K562 (cell line): ENCODE results near the gene KISS1R. TPM values are rescaled to one million over a fixed set of nuclear protein-coding genes. Genes with fewer than 3 reads are reported as not detected.

Source experiments
- ATAC-seq: fragments of 200-7000 bp; cut with Tn5 transposase; 3 replicates; pipeline ENCODE4 v1.9.1; 2020; ENCODE audit warnings: moderate library complexity
- BruUV-seq: library from RNA; stranded (reverse); fragments of 400-500 nt; replicated peaks from 2 replicates; lab custom pipeline; 2021; lab: Mats Ljungman, UMichigan
- CTCF ChIA-PET: fragments of 300-600 bp; formaldehyde crosslinking; extraction: SDS; loops from one replicate; lab custom pipeline; 2021; ENCODE audit warnings: low intra/inter-chr PET ratio; lab: Yijun Ruan, JAX
- POLR2A ChIA-PET: fragments of 300-600, 350-650 bp; sonication (Branson Sonifier 250); formaldehyde crosslinking; extraction: SDS; loops from one replicate; lab custom pipeline; 2021; ENCODE audit warnings: antibody characterized with exemption, inconsistent platforms; lab: Yijun Ruan, JAX
- DNase-seq, 4 experiments: peaks; one replicate each; pipeline versions ENCODE4 v3.0.0 to v3.0.0-alpha.2; 2011 to 2018; ENCODE audit warnings: low spot score in 3 of 4, mixed read lengths in 3 of 4; ENCODE audit errors: extremely low read depth in 1 of 4
- FAIRE-seq: peaks from 2 replicates; lab custom pipeline; 2011; peaks lifted over from hg19 to GRCh38; lab: Jason Lieb, UNC
- H2AFZ ChIP-seq: 2 replicates; pipeline ENCODE4 v1.6.0; 2011; ENCODE audit warnings: low read depth, low read length, control low read depth, inconsistent platforms
- H3K27ac ChIP-seq: fragments of 200-600 bp; 3 replicates; pipeline ENCODE4 v1.8.0; 2011; ENCODE audit warnings: low read depth, mild to moderate bottlenecking, control low read depth, inconsistent platforms, low read length, moderate library complexity, mixed read lengths; ENCODE audit errors: extremely low read depth
- H3K27me3 ChIP-seq, 2 experiments: fragments of 300-600 bp in 1 of 2; 2 replicates in 1 of 2; 3 replicates in 1 of 2; pipeline versions ENCODE4 v1.6.0 to v1.8.0; 2011; ENCODE audit warnings: inconsistent platforms in 2 of 2, low read length in 2 of 2, mild to moderate bottlenecking in 1 of 2, mixed read lengths in 1 of 2, moderate library complexity in 1 of 2; ENCODE audit not compliant: control insufficient read depth in 2 of 2, insufficient read depth in 2 of 2
- H3K36me3 ChIP-seq: fragments of 300-600 bp; 3 replicates; pipeline ENCODE4 v1.8.0; 2011; ENCODE audit warnings: mild to moderate bottlenecking, low read length, inconsistent platforms; ENCODE audit not compliant: control insufficient read depth, insufficient read depth
- H3K4me1 ChIP-seq, 2 experiments: fragments of 200-600 bp in 1 of 2; replicated peaks in 1 of 2; 2 replicates in 1 of 2; 3 replicates in 1 of 2; pipeline versions ENCODE4 v1.5.1 to v1.8.0; 2011; ENCODE audit warnings: inconsistent platforms in 2 of 2, low read length in 2 of 2, mild to moderate bottlenecking in 1 of 2, mixed read lengths in 1 of 2, moderate library complexity in 1 of 2; ENCODE audit not compliant: control insufficient read depth in 2 of 2, insufficient read depth in 2 of 2
- H3K4me2 ChIP-seq: 2 replicates; pipeline ENCODE4 v1.6.1; 2011; ENCODE audit warnings: low read length, control low read depth, inconsistent platforms, mixed read lengths; ENCODE audit not compliant: insufficient read depth
- H3K4me3 ChIP-seq: fragments of 200-600 bp; sonication (generic), shearing (Covaris generic); 2 replicates; pipeline ENCODE4 v1.5.1; 2016; ENCODE audit warnings: control low read depth, inconsistent platforms
- H3K79me2 ChIP-seq: fragments of 200-600 bp; 3 replicates; pipeline ENCODE4 v1.8.0; 2011; ENCODE audit warnings: low read length, inconsistent platforms; ENCODE audit not compliant: control insufficient read depth, insufficient read depth
- H3K9ac ChIP-seq, 2 experiments: 2 replicates each; pipeline versions ENCODE4 v1.6.0 to v1.6.1; 2011; ENCODE audit warnings: low read depth in 2 of 2, low read length in 2 of 2, control low read depth in 1 of 2, inconsistent platforms in 1 of 2, mild to moderate bottlenecking in 1 of 2, mixed read lengths in 1 of 2; ENCODE audit not compliant: insufficient read depth in 1 of 2
- H3K9me1 ChIP-seq: one replicate; pipeline ENCODE4 v1.6.0; 2011; ENCODE audit warnings: inconsistent platforms, mild to moderate bottlenecking, low read length, moderate library complexity; ENCODE audit not compliant: control insufficient read depth, insufficient read depth
- H3K9me3 ChIP-seq: replicated peaks from 2 replicates; pipeline ENCODE4 v1.5.1; 2011; ENCODE audit warnings: low read depth, low read length, inconsistent platforms; ENCODE audit not compliant: control insufficient read depth, insufficient read depth
- H4K20me1 ChIP-seq: replicated peaks from 2 replicates; pipeline ENCODE4 v1.6.1; 2011; ENCODE audit warnings: low read length, inconsistent platforms, mixed read lengths; ENCODE audit not compliant: control insufficient read depth, insufficient read depth
- CHD4 ChIP-seq: fragments of 200-600 bp; sonication (generic); IDR thresholded peaks from 3 replicates; pipeline ENCODE4 v1.6.1; 2012; ENCODE audit warnings: low read depth, mild to moderate bottlenecking, mixed read lengths, low read length, inconsistent platforms; ENCODE audit not compliant: insufficient read depth, insufficient replicate concordance, poor library complexity, severe bottlenecking
- NFIC ChIP-seq: fragments of 450-650 bp; IDR thresholded peaks from 2 replicates; pipeline ENCODE4 v1.6.1; 2017; ENCODE audit warnings: mild to moderate bottlenecking, inconsistent platforms
- NR2F6 ChIP-seq: fragments of 450-650 bp; formaldehyde crosslinking; IDR thresholded peaks from 2 replicates; pipeline ENCODE4 v1.4.0; 2020; ENCODE audit warnings: mild to moderate bottlenecking
- TCF7L2 ChIP-seq: fragments of 150-350 bp; IDR thresholded peaks from 2 replicates; pipeline ENCODE4 v1.6.1; 2016; ENCODE audit warnings: low read depth, mild to moderate bottlenecking, low read length, moderate library complexity
- WHSC1 ChIP-seq: IDR thresholded peaks from one replicate; pipeline ENCODE4 v1.6.1; 2012; ENCODE audit warnings: low read length, control low read depth, inconsistent platforms
- ZFPM2 ChIP-seq: fragments of 250-450 bp; sonication (Bioruptor Pico); IDR thresholded peaks from 2 replicates; pipeline ENCODE4 v1.5.1; 2022; ENCODE audit warnings: mild to moderate bottlenecking
- ZNF551 ChIP-seq: fragments of 250-450 bp; sonication (Bioruptor Pico); IDR thresholded peaks from 2 replicates; pipeline ENCODE4 v1.5.0; 2021; ENCODE audit warnings: mild to moderate bottlenecking, moderate library complexity
- ZNF764 ChIP-seq: fragments of 250-450 bp; sonication (Bioruptor Pico); IDR thresholded peaks from 2 replicates; pipeline ENCODE4 v1.4.0; 2020; ENCODE audit warnings: low read depth, mild to moderate bottlenecking, moderate library complexity
- ZNF785 ChIP-seq: fragments of 250-450 bp; sonication (Bioruptor Pico); IDR thresholded peaks from 2 replicates; pipeline ENCODE4 v1.4.0; 2020; ENCODE audit warnings: mild to moderate bottlenecking
- ZSCAN29 ChIP-seq: fragments of 450-650 bp; IDR thresholded peaks from 2 replicates; pipeline ENCODE4 v1.6.1; 2017
- WGBS: fragments of 100-300 bp; shearing (Covaris generic); methylation state at CpG from one replicate; pipeline ENCODE4 v1.1.6; 2016; ENCODE audit warnings: low coverage, mixed read lengths; ENCODE audit not compliant: insufficient coverage; ENCODE audit errors: missing lambda C conversion rate; 5-methylcytosine and 5-hydroxymethylcytosine counted together
- in situ Hi-C: fragments of 300-500 bp; cut with MboI; formaldehyde crosslinking; loops from 4 replicates; pipeline ENCODE4 v1.15.0; 2018; ENCODE audit warnings: inconsistent platforms, mixed read lengths
- intact Hi-C: fragments of 100-400 bp; cut with micrococcal nuclease; formaldehyde crosslinking; loops from 2 replicates; pipeline ENCODE4 v1.14.2; 2022
- polyA plus RNA-seq, 8 experiments: library from polyadenylated mRNA; depleted of rRNA in 4 of 8; stranded (reverse) in 5 of 8; unstranded in 3 of 8; fragments of >200 nt; fragmentation: Nextera tagmentation in 2 of 8; fragmentation: Illumina TruSeq in 1 of 8; extraction: Ambion mirVana in 2 of 8; extraction: Trizol in 1 of 8; gene quantifications; 2 replicates each; pipeline versions ENCODE4 v1.2.1 to v1.2.3, GENCODE V29; 2011 to 2014; ENCODE audit warnings: inconsistent platforms in 1 of 8, missing spikeins in 1 of 8
- total RNA-seq, 7 experiments: library from RNA; depleted of rRNA in 6 of 7; stranded (reverse); fragments of >200 nt in 6 of 7; fragmentation: Illumina TruSeq in 2 of 7; extraction: Trizol in 2 of 7; gene quantifications; 2 replicates each; pipeline versions ENCODE4 v1.2.1 to v1.2.3, GENCODE V29; 2011 to 2021; ENCODE audit warnings: low replicate concordance in 1 of 7
- TF ChIP-seq, protein P1 (sequence below), 2 experiments: fragments of 250-450 bp in 1 of 2; fragments of 450-650 bp in 1 of 2; sonication (Bioruptor Pico) in 1 of 2; IDR thresholded peaks; 2 replicates each; pipeline versions ENCODE4 v1.6.1 to v1.8.0; 2016 to 2021; ENCODE audit warnings: mild to moderate bottlenecking in 2 of 2, moderate library complexity in 2 of 2, missing compliant biosample characterization in 1 of 2, missing genetic modification characterization in 1 of 2
- TF ChIP-seq, protein P2 (sequence below): fragments of 450-650 bp; conservative IDR thresholded peaks from 2 replicates; pipeline ENCODE4 v1.6.1; 2016; ENCODE audit warnings: missing genetic modification characterization, low read depth, mild to moderate bottlenecking, control low read depth, missing compliant biosample characterization
- TF ChIP-seq, protein P3 (sequence below): fragments of 250-450 bp; sonication (Bioruptor Pico); IDR thresholded peaks from 2 replicates; pipeline ENCODE4 v1.5.0; 2022; ENCODE audit warnings: mild to moderate bottlenecking
- TF ChIP-seq, protein P4 (sequence below): sonication (generic); formaldehyde crosslinking; IDR thresholded peaks from 2 replicates; pipeline ENCODE4 v1.8.1; 2023; ENCODE audit warnings: mild to moderate bottlenecking, missing genetic modification reagents

The KISS1R gene
- total and polyA plus RNA-seq, 9 of the 15 experiments (the other 6 are each of a cell fraction or from before 2014, with no cell fraction given) = 0.37 to 39.4 (median 2.0) TPM

DNA sequence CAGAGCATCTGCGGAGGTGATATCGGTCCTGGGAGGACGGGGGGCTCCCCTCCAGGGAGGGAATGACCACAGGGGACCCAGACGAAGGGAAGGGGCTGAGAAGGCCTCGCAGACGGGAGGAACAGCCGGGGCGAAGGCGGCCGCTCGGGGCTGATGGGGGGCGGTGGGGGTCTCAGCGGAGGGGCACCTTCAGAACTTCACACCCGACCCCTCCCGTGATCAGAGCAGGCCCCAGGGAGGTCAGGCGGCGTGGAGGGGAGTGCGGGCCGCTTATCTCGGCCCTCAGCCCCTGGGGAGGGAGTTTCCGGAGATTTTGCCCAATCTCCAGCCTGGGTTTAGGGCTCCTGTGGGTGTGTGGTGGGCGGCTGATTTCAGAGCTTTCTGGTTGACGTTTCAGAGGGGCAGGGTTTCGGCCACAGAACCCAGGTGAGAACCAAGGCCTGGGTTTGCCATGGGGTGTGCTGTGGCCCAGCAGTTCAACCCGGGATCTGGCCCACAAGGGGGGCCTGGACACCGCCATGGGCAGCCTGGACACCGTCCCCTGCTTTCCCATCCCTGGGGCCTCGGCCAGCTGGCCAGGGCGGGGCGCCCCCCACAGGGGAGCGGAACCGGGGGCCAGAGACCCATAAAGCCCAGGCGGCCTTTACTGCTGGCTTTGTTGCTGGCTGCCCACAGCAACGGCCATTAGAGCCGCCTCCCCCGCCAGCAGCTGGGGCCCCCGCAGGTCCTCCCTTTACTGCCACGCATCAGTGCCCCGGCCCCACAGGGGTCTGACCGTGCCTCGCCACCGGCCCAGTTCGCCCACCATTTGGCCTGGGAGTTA lies 37.8 kb downstream of the KISS1R start:
- CTCF ChIA-PET = no interaction called here
- ATAC-seq = peak; percentile 83
- peak; percentile 92 for TF ChIP-seq ZSCAN29
- TF ChIP-seq ZNF551 (CRISPR knock-in tag) = no peak
- no peak for TF ChIP-seq ZNF764 (CRISPR knock-in tag)
- TF ChIP-seq, protein P1, sequence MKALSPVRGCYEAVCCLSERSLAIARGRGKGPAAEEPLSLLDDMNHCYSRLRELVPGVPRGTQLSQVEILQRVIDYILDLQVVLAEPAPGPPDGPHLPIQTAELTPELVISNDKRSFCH (CRISPR knock-in tag; IDR thresholded peaks at IDR 0.05) = no peak
- TF ChIP-seq, protein P1 (tag; IDR thresholded peaks at IDR 0.05) = peak; percentile 66; the same call in 1 of the 2 replicates
- TF ChIP-seq CHD4 = no peak
- TF ChIP-seq, protein P2, sequence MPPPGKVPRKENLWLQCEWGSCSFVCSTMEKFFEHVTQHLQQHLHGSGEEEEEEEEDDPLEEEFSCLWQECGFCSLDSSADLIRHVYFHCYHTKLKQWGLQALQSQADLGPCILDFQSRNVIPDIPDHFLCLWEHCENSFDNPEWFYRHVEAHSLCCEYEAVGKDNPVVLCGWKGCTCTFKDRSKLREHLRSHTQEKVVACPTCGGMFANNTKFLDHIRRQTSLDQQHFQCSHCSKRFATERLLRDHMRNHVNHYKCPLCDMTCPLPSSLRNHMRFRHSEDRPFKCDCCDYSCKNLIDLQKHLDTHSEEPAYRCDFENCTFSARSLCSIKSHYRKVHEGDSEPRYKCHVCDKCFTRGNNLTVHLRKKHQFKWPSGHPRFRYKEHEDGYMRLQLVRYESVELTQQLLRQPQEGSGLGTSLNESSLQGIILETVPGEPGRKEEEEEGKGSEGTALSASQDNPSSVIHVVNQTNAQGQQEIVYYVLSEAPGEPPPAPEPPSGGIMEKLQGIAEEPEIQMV (tag) = peak; percentile 60; the same call in 1 of the 2 replicates
- TF ChIP-seq NFIC = peak; percentile 49
- TF ChIP-seq, protein P3, sequence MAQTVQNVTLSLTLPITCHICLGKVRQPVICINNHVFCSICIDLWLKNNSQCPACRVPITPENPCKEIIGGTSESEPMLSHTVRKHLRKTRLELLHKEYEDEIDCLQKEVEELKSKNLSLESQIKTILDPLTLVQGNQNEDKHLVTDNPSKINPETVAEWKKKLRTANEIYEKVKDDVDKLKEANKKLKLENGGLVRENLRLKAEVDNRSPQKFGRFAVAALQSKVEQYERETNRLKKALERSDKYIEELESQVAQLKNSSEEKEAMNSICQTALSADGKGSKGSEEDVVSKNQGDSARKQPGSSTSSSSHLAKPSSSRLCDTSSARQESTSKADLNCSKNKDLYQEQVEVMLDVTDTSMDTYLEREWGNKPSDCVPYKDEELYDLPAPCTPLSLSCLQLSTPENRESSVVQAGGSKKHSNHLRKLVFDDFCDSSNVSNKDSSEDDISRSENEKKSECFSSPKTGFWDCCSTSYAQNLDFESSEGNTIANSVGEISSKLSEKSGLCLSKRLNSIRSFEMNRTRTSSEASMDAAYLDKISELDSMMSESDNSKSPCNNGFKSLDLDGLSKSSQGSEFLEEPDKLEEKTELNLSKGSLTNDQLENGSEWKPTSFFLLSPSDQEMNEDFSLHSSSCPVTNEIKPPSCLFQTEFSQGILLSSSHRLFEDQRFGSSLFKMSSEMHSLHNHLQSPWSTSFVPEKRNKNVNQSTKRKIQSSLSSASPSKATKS = no peak
- TF ChIP-seq WHSC1 = no peak
- TF ChIP-seq NR2F6 (CRISPR knock-in tag) = no peak
- no peak for TF ChIP-seq TCF7L2
- no peak for TF ChIP-seq ZNF785 (CRISPR knock-in tag)
- no peak for TF ChIP-seq ZFPM2 (CRISPR knock-in tag)
- TF ChIP-seq, protein P4, sequence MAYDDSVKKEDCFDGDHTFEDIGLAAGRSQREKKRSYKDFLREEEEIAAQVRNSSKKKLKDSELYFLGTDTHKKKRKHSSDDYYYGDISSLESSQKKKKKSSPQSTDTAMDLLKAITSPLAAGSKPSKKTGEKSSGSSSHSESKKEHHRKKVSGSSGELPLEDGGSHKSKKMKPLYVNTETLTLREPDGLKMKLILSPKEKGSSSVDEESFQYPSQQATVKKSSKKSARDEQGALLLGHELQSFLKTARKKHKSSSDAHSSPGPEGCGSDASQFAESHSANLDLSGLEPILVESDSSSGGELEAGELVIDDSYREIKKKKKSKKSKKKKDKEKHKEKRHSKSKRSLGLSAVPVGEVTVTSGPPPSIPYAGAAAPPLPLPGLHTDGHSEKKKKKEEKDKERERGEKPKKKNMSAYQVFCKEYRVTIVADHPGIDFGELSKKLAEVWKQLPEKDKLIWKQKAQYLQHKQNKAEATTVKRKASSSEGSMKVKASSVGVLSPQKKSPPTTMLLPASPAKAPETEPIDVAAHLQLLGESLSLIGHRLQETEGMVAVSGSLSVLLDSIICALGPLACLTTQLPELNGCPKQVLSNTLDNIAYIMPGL (CRISPR knock-in tag) = no peak

More for the DNA sequence above, 37.8 kb downstream of the KISS1R start:
- Histone ChIP-seq H2AFZ (no peak overlapping the region), H3K9ac (peak overlapping the region; percentile 59 to 76), H3K27ac (peak overlapping the region; percentile 96), H3K4me2 (peak overlapping the region; percentile 64), H3K79me2 (peaks cover 83% of the 10 kb centered on the region), H3K4me1 (peaks cover 56 to 92% of the 10 kb centered on the region in 2 experiments), H3K36me3 (peaks cover 22% of the 10 kb centered on the region; the same call in 1 of the 3 replicates), H4K20me1 (no peaks in the 10 kb centered on the region), H3K27me3 (no peaks in the 10 kb centered on the region), H3K9me3 (no peaks in the 10 kb centered on the region), H3K4me3 (peak overlapping the region; percentile 7; the same call in 1 of the 2 replicates), H3K9me1 (no peaks in the 10 kb centered on the region)
- POLR2A ChIA-PET = interaction anchor here (0.6 to 1.0 kb wide), 5 partner anchors 11 to 448 kb away, joined by 3 to 5 read pairs (median 3); no protein-coding TSS in a partner anchor
- intact Hi-C loops = loop anchor here (2.0 kb wide), 1 partner anchor 30 kb away; no protein-coding TSS in a partner anchor
- BruUV-seq = no TSS peak
- 12% methylated on average over 29 of the region's 43 CpGs for WGBS
- FAIRE-seq (peak; percentile 81), DNase-seq (peak; percentile 77 to 93 (median 86))
- in situ Hi-C loops = no loop called here
